Caki2 (cell line): ENCODE data around the gene COBL. TPM values are rescaled to one million over a fixed set of nuclear protein-coding genes. Genes with fewer than 3 reads are reported as not detected.

Source experiments
- DNase-seq: peaks from one replicate; pipeline ENCODE4 v3.0.0-alpha.2; 2015; ENCODE audit warnings: low read depth
- in situ Hi-C: cut with HindIII; loops from 2 replicates; pipeline ENCODE4 v1.10.0; 2016; ENCODE audit warnings: low sequenced_read_pairs, low pct_unique_long_range_greater_than_20kb, mixed read lengths
- total RNA-seq: library from RNA; depleted of rRNA; stranded (reverse); fragments of >200 nt; shearing (Covaris generic); gene quantifications from 2 replicates; pipeline ENCODE4 v1.2.3, GENCODE V29; 2014; ENCODE audit warnings: low replicate concordance

Gene COBL
- total RNA-seq, 1 experiment from 2014 or later, result 1.3 TPM

DNA sequence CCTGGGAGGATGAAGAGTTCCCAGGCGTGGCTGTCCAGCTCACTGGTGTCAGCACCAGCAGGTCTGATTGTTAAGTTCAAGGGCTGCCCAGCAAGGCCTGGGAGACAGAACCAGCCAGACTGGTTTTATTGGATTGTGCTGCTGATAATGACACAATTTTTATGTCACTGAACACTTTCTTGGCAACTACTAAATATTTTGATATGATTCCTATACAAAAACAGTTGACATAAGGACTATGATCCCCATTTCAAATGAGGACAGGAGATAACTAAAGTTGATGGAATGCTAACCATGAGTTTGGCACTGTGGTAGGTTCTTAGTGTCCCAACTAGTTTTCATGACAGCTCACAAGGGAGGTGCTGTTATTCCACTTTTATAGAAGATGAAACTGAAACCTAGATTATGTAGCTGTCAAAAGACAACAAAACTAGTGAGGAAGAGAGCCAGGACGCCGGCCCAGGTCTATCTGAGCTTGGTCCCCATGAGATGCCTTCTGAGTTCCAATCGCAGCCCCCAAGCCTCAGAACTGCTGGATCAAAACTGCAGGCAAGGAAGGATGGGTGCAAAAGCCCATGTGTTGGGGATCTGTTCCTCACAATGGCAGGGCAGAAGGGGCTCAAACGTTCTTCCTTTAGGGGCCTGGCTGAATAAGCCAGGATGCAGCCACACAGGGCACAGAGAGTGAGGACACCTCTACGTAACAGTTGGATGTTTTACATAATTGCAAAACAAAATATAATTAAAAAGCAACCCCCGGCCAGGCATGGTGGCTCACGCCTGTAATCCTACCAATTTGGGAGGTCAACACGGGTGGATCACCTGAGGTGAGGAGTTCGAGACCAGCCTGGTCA lies 52.8 kb downstream of the COBL start:
- DNase-seq, result no peak
- in situ Hi-C loops, result no loop called here

DNA sequence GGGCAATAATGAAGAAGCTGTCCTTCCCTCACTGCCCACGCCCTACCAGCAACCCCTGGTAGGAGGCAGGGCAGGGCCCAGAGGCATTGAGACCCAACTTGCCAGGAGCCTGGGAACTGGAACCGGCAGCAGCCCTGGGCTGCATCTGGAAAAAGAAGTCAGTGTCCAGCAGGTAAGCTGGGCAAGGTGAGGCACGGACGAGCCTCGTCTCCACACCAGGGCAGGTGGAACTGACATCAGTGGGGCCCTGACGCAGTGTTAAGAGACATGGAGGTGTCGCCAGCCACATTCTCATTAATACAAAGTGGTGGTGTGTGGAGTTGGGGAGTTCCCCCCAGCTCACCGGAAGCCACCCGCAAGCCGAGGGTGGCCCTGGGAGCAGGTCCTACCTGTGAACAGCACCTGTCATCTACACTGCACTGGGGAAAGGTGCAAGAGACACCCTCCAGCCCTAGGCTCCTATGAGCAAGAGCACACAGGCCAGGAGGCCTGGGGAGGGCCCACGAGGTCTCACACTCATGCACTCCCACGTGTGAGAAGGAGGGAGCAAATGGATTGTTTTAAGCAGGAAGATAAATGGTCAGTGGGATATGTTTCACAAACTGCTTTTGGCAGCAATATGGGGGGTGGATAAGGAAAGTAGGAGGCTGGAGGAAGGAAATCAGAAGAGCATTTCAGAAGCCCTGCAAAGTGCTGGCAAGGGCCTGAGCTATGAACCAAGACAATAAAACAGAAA lies 53.6 kb downstream of the COBL start:
- in situ Hi-C loops, result no loop called here
- no peak for DNase-seq

DNA sequence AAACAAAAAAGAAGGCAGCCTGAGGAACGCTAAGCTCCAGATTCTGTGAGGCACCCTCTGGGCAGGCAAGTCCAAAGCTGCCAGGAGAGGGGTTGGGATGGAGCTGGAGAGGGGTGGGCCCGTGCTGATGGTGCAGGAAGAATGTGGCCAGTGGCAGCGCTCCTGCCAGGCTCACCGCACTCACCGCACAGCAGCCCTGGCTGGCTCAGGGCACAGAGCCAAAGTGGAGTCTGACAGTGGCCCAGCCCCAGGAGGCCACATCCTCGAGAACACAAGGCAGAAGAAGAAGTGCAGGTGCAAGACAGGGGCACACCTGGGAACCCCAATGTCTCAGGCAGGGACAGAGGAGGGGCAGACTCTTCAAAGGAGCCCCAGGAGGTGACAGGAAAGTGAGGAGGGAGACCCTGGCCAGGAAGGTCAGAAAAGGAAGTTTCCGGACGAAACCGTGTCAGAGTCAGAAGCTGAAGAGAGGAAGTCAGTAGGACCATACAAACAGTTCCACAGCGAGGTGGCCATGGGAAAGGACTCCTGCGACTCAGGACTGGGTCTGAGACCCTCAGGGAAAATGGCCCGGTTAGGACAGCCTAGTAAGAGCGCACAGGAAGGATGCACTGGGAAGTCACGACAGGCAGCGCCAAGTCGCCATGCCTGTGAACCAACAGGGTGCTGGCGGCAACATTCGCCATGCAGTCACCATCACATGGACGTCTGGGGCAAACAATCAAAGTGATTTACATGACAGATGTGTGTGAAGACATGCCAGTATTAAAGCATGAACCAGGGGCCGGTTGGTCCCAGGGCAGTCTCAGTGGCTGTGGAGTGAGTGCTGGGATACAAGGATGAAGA lies 54.4 kb downstream of the COBL start:
- in situ Hi-C loops, result no loop called here
- DNase-seq, result no peak

DNA sequence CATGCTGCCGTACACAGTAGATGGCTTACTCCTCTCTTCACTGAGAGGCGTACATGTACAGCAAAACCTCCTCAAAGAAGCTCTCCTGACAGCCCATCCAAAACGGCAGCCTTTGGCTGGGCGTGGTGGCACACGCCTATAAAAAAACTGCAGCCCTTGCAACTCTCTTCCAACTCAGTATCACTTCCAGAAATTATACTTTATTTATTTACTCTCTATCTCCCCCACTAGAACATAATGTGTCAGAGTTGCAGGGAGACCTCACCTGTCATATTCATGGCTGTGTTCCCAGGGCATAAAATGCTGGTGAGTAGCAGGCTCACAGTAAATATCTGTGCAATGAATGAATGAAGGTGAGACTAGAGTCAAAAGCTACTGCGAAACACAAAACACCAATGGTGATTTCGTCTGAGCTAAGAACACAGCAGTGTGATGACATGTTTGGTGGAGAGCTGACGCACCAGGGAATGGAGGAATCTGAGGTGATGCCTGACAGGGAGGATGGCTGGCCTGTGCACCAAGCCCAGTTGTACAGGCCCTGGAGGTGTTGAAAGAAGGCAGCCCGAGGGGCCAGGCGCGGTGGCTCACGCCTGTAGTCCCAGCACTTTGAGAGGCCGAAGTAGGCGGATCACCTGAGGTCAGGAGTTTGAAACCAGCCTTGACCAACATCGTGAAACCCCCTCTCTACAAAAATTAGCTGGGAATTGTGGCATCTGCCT lies 55.3 kb downstream of the COBL start:
- in situ Hi-C loops, result no loop called here

DNA sequence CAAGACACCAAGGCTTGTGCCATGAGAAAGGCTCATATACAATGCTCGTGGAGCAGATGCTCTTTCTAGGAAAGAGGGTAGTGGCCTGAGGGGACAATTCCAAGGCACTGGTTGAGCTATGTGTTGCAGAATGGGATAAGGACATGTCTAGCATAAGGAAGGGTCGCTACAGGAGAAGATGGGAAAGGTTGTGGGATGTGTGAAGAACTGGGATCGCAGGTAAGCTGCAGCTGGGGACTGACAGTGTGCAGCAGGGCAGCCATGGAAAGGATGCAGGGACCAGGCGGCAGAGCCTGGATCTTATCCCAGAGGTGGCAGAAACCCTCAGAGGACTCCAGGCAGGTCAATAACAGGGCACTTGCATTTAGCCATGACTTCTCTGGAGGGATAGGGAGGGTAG lies 56.1 kb downstream of the COBL start:
- in situ Hi-C loops, result no loop called here

More for the DNA sequence above, 55.3 kb downstream of the COBL start:
- no peak for DNase-seq

DNA sequence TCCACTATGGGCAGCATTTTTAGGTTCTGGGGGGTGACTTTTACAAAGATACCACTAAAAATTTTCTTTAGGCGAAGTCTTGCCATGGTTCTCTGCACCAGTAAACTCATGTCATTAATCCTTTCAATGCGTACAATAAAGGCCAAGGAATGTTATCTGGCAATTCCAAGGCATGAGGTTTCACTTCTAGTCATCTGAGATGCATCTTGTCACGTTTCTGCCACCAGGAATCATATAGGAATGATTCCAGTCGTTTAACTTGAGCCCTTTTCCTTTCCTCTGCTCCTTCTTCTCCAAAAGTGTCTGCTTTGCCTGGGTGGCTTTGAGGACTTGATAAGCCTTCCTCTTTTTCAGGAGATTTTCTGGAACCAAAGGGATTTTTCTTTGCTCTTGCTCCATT lies 56.8 kb downstream of the COBL start:
- in situ Hi-C loops, result no loop called here
- DNase-seq, result no peak

More for the DNA sequence above, 56.1 kb downstream of the COBL start:
- DNase-seq, result no peak

DNA sequence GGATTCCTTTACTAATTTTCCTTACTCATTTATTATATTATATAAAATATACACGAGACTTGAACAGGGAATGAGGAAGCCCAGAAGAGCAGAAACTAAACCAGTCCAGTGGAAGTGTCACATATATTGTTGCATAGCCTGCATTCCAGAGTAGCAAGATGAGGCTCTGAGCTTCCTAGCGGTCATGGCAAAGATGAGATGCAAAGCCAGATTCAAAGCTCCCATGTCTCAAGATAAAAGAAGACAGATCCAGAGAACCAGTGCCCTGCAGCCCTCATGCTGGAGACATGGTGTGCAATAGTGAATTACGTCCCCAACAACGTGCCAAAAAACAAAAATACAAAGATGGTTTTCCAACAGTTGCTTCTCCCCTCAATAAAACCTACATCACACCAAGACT lies 59.7 kb downstream of the COBL start:
- in situ Hi-C loops, result no loop called here
- no peak for DNase-seq

DNA sequence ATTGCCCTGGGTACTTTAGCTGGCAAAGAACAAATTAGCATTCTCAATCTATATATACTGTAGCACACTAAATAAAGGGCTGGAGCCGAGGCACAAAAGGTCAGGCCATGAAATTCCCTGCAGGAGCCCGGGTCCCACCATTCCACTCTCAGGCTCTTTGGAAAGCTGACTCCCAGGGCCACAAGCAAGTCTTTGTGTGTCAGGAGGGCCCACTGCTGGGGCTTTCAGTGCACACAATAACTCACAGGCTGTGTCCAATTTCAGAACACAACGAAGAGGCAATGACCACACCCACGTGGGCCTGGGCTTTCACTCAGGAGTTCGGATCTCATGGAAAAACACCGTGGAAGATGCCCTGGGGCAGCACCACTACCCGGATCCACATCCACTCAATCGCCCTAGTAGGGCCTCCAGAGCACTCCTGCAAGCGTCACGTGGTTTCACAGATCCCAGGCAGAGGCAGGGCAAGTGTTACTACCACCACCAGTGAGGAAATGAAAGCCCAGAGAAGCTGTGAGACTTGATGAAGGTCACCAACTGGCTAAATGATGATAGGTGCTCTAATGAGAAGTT lies 60.3 kb downstream of the COBL start:
- in situ Hi-C loops, result no loop called here
- no peak for DNase-seq

DNA sequence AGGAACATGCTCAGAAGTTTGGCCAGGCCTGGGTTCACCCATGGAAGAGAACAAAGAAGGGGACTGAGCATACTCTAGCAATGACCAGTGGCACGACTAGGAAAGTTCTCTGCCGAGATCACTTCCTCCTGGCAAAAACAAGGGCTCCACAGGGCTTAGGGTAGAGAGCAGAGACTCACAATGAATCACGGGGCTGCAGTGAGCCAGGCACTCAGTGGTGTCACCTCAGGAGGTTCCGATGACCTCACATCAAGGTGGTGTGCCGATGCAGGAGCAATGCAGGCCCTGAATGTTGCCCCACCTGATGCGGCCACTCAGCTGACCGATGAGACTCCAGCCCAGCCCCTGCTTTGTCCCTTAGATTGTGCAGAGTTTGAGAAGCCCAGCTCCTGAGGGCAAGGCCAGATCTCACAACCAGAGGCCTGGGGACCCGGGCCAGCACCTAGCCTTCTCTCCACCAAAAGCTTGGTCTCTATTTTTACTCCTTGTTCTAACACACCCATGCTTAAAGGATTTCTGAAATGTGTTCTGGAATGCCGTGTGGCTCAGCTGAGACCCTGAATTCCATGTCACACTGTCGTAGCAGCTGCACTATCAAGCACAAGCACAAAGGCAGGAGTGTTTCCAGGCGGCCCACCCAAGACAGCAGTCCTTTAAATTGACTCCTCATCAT lies 60.9 kb downstream of the COBL start:
- in situ Hi-C loops, result no loop called here
- no peak for DNase-seq

DNA sequence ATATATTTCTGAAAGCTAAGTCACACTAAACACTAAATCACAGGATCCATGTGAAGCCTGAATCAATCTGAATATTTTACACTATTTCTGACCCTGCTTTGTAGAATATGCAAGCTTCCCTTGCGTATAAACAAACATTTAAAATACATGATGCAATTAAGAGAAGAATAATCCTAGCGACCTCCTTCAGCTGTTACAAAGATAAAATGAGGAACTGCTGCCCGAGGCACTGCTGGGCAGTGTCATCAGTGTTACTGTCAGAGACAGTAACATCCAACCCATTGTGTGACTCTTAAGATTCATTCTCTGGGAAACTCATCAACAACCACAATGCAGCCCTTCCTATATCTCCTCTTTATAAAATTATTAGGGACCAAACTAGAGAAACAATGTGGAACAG lies 61.6 kb downstream of the COBL start:
- no peak for DNase-seq
- in situ Hi-C loops, result no loop called here

DNA sequence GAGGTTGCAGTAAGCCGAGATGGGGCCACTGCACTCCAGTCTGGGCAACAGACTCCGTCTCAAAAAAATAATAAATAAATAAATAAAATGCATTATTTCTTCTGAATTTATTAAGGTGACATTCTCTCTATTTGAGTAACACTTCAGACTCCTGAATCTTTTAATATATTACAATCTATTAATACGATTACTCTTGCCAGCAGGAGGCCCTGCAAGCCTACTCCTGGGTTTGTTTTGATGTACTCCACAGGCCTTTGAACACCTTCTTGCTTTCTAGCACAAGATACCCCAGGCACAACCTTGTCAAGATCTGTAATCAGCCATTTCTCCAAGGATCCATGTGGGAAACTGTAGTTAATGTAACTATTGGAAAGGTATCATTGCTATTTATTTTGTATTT lies 63.5 kb downstream of the COBL start:
- in situ Hi-C loops, result no loop called here
- no peak for DNase-seq

DNA sequence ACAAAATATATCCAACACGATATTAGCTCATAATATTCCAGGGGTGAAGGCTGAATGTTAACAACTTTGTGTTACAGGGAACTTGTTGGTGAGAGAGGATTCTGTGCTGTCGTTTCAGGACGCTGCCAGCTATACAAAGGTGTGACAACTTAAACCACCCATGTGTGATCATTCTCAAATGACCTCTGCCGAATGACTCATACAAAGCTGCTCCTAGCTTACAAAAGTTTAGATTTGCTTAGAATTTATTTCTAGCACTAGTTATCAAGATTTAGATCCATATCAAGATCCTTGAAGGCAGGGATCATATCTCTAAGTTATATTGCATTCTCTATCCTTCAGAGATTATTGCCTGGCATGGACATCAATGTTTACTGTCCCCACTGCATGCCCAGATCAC lies 65.3 kb downstream of the COBL start:
- in situ Hi-C loops, result no loop called here
- peak; percentile 12 for DNase-seq

DNA sequence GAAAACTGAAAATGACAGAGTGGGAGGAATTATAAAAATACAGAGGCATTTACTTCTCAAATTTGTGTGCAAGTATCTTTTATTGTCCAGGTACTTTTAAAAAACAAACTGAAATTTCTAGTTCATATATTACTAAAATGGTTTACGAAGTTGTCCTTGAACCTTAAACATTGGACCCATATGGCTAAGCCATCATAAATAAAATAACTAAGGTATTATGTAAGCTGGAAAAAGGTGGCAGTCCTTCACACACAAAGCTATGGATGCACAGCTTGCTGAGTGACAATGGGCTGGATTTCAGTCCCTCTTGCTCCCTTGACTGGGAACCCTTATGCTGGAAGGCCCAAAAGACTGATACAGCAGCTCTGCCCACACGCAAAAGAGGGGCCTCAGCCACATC lies 66.1 kb downstream of the COBL start:
- in situ Hi-C loops, result no loop called here
- DNase-seq, result no peak

DNA sequence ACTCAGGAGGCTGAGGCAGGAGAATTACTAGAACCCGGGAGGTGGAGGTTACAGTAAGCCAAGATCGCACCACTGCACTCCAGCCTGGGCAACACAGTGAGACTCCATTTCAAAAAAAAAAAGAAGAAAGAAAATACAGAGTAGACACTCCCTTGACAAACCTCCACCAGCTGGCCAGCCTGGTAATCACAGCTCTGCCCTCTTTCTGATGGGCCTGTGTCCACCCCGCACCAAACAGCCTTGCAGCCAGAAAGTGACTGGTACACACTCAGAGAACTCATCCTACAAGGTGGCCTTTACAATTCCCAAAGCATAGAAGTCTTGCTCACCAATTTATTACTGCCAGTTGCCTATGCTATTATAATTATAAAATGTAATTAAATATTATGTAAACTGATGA lies 66.6 kb downstream of the COBL start:
- in situ Hi-C loops, result no loop called here
- DNase-seq, result no peak

DNA sequence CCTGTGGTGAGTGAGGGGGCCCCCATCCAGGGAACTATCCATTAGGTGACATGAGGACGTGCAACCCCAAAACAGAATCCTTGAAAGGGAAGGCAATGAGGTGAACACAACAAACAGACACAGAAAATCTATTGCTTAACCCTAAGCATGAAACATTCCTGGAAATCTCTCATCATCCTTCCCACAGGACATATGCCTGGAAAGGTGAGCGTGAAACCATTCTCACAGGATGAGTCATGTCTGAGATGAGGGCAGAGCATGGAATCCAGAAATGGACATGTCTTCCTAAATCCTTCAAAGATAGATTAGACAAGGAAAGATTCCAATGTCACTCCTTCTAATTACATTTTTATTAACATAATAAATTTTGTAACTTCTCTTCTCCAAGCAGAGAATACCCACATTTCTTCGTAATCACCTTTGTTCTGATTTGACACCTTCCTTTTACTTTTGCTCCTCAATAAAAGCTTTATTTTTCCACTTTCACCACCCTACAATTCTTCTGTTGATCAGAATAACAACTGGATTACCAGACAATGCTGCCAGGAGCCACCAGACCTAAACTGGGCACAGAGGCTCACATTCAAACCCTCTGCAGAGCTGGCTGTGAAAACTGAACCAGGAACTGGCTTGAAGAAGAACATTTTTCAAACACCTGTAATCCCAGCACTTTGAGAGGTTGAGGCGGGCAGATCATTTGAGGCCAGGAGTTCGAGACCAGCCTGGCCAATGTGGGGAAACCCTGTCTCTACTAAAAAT lies 67.2 kb downstream of the COBL start:
- DNase-seq, result no peak
- in situ Hi-C loops, result no loop called here

DNA sequence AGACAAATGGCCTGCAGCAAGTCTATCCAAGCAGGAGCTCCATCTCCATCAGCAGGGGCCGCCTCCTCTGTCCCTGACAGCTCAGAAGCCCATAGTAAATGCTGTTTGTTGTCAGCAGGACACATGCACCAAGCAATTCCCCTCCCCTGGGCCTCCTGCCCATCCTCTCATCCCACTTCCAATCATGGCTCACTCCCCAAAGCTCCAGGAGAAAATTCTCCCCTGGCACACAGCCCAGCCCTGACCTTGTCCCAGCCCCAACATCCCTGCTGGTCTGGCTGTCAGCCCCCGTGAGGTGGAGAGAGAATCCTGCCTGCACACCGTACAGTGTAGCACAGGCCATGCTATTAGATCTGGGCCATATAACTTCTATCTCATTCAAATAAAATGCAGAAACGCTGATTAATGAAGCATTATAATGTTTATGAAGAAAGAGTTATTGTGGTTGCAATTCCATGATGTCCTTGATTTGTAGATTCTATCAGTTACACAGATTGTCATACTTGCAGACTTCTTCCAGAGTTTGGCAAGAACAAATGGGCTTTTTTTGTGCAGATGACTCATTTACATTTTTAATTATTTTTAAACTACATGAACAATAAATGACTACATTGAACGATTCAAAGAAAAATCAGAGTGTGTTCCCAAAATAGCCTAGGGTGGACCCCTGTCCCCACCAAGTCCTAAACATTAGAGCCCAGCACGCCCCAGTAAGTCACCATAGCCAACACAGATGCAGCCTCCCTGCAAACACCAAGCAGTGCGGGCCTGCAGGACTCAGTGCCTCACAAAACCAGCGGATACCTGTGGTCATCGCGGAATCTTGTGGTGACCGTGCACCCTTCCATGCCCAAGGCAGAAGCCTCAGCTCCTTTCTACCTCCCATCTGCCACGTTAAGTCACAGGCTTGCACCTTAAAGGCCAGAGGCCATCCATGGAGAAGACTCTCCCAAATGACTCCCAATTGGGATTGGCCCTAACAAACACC lies 70.1 kb downstream of the COBL start:
- in situ Hi-C loops, result no loop called here
- no peak for DNase-seq
